Right lobe of liver (tissue), 6 donors: ENCODE results near the gene POGK. TPM values are rescaled to one million over a fixed set of nuclear protein-coding genes. Genes with fewer than 3 reads are reported as not detected.

Experiments
- ATAC-seq, 4 donors: fragments of 200-7000 bp; cut with Tn5 transposase; one replicate each; pipeline ENCODE4 v1.9.1; 2020; ENCODE audit warnings: mild to moderate bottlenecking in 4 of 4, moderate library complexity in 4 of 4
- DNase-seq, 3 donors: peaks; one replicate each; pipeline ENCODE4 v3.0.0-alpha.2; 2020
- H3K27ac ChIP-seq, 3 donors: fragments of 200-600 bp; one replicate each; pipeline ENCODE4 v1.8.0; 2022
- H3K27me3 ChIP-seq, 2 donors: fragments of 200-600 bp; one replicate each; pipeline ENCODE4 v1.8.0; 2022
- H3K36me3 ChIP-seq, 4 donors: fragments of 200-600 bp; sonication (generic) in 1 of 4; one replicate each; pipeline versions ENCODE4 v1.5.1 to v1.8.0; 2017 to 2022; ENCODE audit warnings: control low read depth in 1 of 4
- H3K4me1 ChIP-seq, 4 donors: fragments of 200-600 bp; sonication (generic) in 1 of 4; one replicate each; pipeline versions ENCODE4 v1.5.1 to v1.8.0; 2017 to 2022; ENCODE audit warnings: control low read depth in 1 of 4
- H3K4me3 ChIP-seq, 3 donors: fragments of 200-600 bp; one replicate each; pipeline ENCODE4 v1.8.0; 2022
- H3K9me3 ChIP-seq, 4 donors: fragments of 200-600 bp; sonication (generic) in 1 of 4; one replicate each; pipeline versions ENCODE4 v1.5.1 to v1.8.0; 2017 to 2022; ENCODE audit warnings: control low read depth in 1 of 4
- CTCF ChIP-seq, 4 donors: fragments of 200-600 bp in 3 of 4; fragments of 450-650 bp in 1 of 4; IDR thresholded peaks; one replicate each; pipeline versions ENCODE4 v1.5.1 to v1.8.0; 2016 to 2022; ENCODE audit warnings: antibody characterized with exemption in 4 of 4, mild to moderate bottlenecking in 2 of 4
- POLR2A ChIP-seq: fragments of 450-650 bp; IDR thresholded peaks from one replicate; pipeline ENCODE4 v1.6.1; 2017; ENCODE audit warnings: antibody characterized with exemption, mild to moderate bottlenecking
- WGBS: methylation state at CpG from one replicate; pipeline ENCODE4 v1.1.6; 2018; ENCODE audit warnings: low coverage, low lambda C conversion rate; ENCODE audit not compliant: insufficient coverage; ENCODE audit errors: missing lambda C conversion rate; 5-methylcytosine and 5-hydroxymethylcytosine counted together
- intact Hi-C, 2 donors: fragments of 100-400 bp; cut with DNase I; formaldehyde crosslinking; loops; one replicate each; pipeline versions ENCODE4 v1.11.2 to v1.14.1; 2022
- total RNA-seq, 6 experiments: library from RNA; depleted of rRNA in 2 of 6; stranded (reverse); fragments of >200 nt in 2 of 6; fragmentation: NEBNext Ultra II Directional in 3 of 6; extraction: Animal tissue kit (Norgen Biotek cat#: 25700) in 3 of 6; gene quantifications; one replicate each; pipeline versions ENCODE4 v1.1.0 to v1.2.4, GENCODE V29; 2016 to 2023
- donor health status: DM: no; HTN: yes; CAD: no.
- donor health status: DM: no; HTN: no; CAD: no.
- donor health status: DM: no; HTN: no; CAD: no.
- donor health status: DM: no; HTN: yes; CAD: no.
- donor health status: DM: no; HTN: yes; CAD: no.

Gene POGK
- total RNA-seq, 6 experiments from 2014 or later = 9.0 to 15.7 (median 12.3) TPM

GRCh38 chr1:166843769-166844596 is 4.7 kb downstream of the POGK start:
- Histone ChIP-seq H3K4me1 (peaks cover 0 to 10% (median 3%) of the 10 kb centered on the region in 4 donors), H3K27me3 (no peaks in the 10 kb centered on the region), H3K27ac (peak overlapping the region in 1 of 3 donors; percentile 4), H3K4me3 (no peak overlapping the region), H3K36me3 (peaks cover 0 to 66% (median 27%) of the 10 kb centered on the region in 4 donors), H3K9me3 (no peaks in the 10 kb centered on the region)
- DNase-seq (no peak), ATAC-seq (no peak)
- 70% methylated on average over 3 of the region's 7 CpGs for WGBS
- TF ChIP-seq POLR2A = no peak
- no peak for TF ChIP-seq CTCF (IDR thresholded peaks at IDR 0.05)
- intact Hi-C loops = no loop called here

- H3K27ac ChIP-seq = peak overlapping the region in 1 of 3 donors; percentile 4
- DNase-seq (no peak), ATAC-seq (no peak)
- H3K27me3 ChIP-seq = no peaks in the 10 kb centered on the region
- intact Hi-C loops = no loop called here
- 80% methylated on average over 1 of the region's 7 CpGs for WGBS
- no peaks in the 10 kb centered on the region for H3K9me3 ChIP-seq
- no peak for TF ChIP-seq POLR2A
- TF ChIP-seq CTCF (IDR thresholded peaks at IDR 0.05) = no peak
- H3K4me3 ChIP-seq = no peak overlapping the region
- peaks cover 0 to 10% (median 3%) of the 10 kb centered on the region in 4 donors for H3K4me1 ChIP-seq
- peaks cover 0 to 74% (median 31%) of the 10 kb centered on the region in 4 donors for H3K36me3 ChIP-seq
These were observed 5.5 kb downstream of the POGK start for GRCh38 chr1:166844791-166845190.

- no peak for DNase-seq
- H3K27me3 ChIP-seq = no peaks in the 10 kb centered on the region
- no peaks in the 10 kb centered on the region for H3K9me3 ChIP-seq
- no peak for TF ChIP-seq POLR2A
- no peak for TF ChIP-seq CTCF (IDR thresholded peaks at IDR 0.05)
- no peak overlapping the region for H3K4me3 ChIP-seq
- peaks cover 0 to 82% (median 35%) of the 10 kb centered on the region in 4 donors for H3K36me3 ChIP-seq
- no peak for ATAC-seq
- intact Hi-C loops = no loop called here
- H3K27ac ChIP-seq = no peak overlapping the region
- no peaks in the 10 kb centered on the region for H3K4me1 ChIP-seq
These were observed 8.9 kb downstream of the POGK start for GRCh38 chr1:166848193-166848592.

GRCh38 chr1:166849135-166849534 is 9.9 kb downstream of the POGK start:
- H3K9me3 ChIP-seq = no peaks in the 10 kb centered on the region
- no peaks in the 10 kb centered on the region for H3K4me1 ChIP-seq
- H3K27me3 ChIP-seq = no peaks in the 10 kb centered on the region
- H3K27ac ChIP-seq = no peak overlapping the region
- DNase-seq = no peak
- no peak for ATAC-seq
- H3K36me3 ChIP-seq = peaks cover 0 to 73% (median 33%) of the 10 kb centered on the region in 4 donors
- TF ChIP-seq CTCF (IDR thresholded peaks at IDR 0.05) (no peak), POLR2A (no peak)
- 97% methylated on average over 19 of the region's 20 CpGs for WGBS
- intact Hi-C loops = no loop called here
- no peak overlapping the region for H3K4me3 ChIP-seq
